Upper lobe of right lung (tissue), 1 donor: ENCODE results near the gene ADAMTS15. TPM values are rescaled to one million over a fixed set of nuclear protein-coding genes. Genes with fewer than 3 reads are reported as not detected.
A peak's percentile ranks its signal among the peaks of the same experiment; 100 is the strongest.

Experiments used
- ATAC-seq: fragments of 200-7000 bp; cut with Tn5 transposase; one replicate; pipeline ENCODE4 v1.9.1; 2020; ENCODE audit warnings: mild to moderate bottlenecking, moderate library complexity
- DNase-seq: peaks from one replicate; pipeline ENCODE4 v3.0.0-alpha.2; 2020
- H3K27ac ChIP-seq: fragments of 200-600 bp; one replicate; pipeline ENCODE4 v1.8.0; 2022
- H3K27me3 ChIP-seq: fragments of 200-600 bp; one replicate; pipeline ENCODE4 v1.8.0; 2022; ENCODE audit warnings: mild to moderate bottlenecking
- H3K36me3 ChIP-seq: fragments of 200-600 bp; one replicate; pipeline ENCODE4 v1.8.0; 2022
- H3K4me1 ChIP-seq: fragments of 200-600 bp; one replicate; pipeline ENCODE4 v1.8.0; 2022
- H3K4me3 ChIP-seq: fragments of 200-600 bp; one replicate; pipeline ENCODE4 v1.8.0; 2022; ENCODE audit warnings: mild to moderate bottlenecking
- H3K9me3 ChIP-seq: fragments of 200-600 bp; one replicate; pipeline ENCODE4 v1.8.0; 2022
- CTCF ChIP-seq: fragments of 200-600 bp; IDR thresholded peaks from one replicate; pipeline ENCODE4 v1.8.0; 2022; ENCODE audit warnings: antibody characterized with exemption
- intact Hi-C: fragments of 100-400 bp; cut with DNase I; formaldehyde crosslinking; loops from one replicate; pipeline ENCODE4 v1.11.0; 2022
- total RNA-seq: library from RNA; stranded (reverse); fragmentation: NEBNext Ultra II Directional; extraction: Animal tissue kit (Norgen Biotek cat#: 25700); gene quantifications from one replicate; pipeline ENCODE4 v1.2.1, GENCODE V29; 2021
- donor health status: DM: no; HTN: yes; CAD: no; lungs with severe emphysema.

Gene ADAMTS15
- total RNA-seq, 1 donor from 2014 or later: 8.2 TPM

- Histone ChIP-seq H3K27ac (no peak overlapping the region), H3K27me3 (no peaks in the 10 kb centered on the region), H3K36me3 (no peaks in the 10 kb centered on the region), H3K4me3 (no peak overlapping the region), H3K9me3 (no peaks in the 10 kb centered on the region), H3K4me1 (peaks cover 39% of the 10 kb centered on the region)
- no peak for ATAC-seq
- DNase-seq: no peak
- no peak for TF ChIP-seq CTCF
- intact Hi-C loops: no loop called here
Observed at GRCh38 chr11:130480186-130480585, 31.7 kb downstream of the ADAMTS15 start.

- no peak for TF ChIP-seq CTCF
- H3K4me1 ChIP-seq: peaks cover 39% of the 10 kb centered on the region
- H3K36me3 ChIP-seq: no peaks in the 10 kb centered on the region
- ATAC-seq (no peak), DNase-seq (no peak)
- no peak overlapping the region for H3K4me3 ChIP-seq
- no peaks in the 10 kb centered on the region for H3K27me3 ChIP-seq
- no peak overlapping the region for H3K27ac ChIP-seq
- intact Hi-C loops: no loop called here
- no peaks in the 10 kb centered on the region for H3K9me3 ChIP-seq
Observed at GRCh38 chr11:130480711-130481140, 32.3 kb downstream of the ADAMTS15 start.

- peaks cover 31% of the 10 kb centered on the region for H3K4me1 ChIP-seq
- ATAC-seq (no peak), DNase-seq (no peak)
- no peak for TF ChIP-seq CTCF
- no peaks in the 10 kb centered on the region for H3K27me3 ChIP-seq
- H3K9me3 ChIP-seq: no peaks in the 10 kb centered on the region
- intact Hi-C loops: no loop called here
- H3K36me3 ChIP-seq: no peaks in the 10 kb centered on the region
- H3K4me3 ChIP-seq: no peak overlapping the region
- peak overlapping the region; percentile 11 for H3K27ac ChIP-seq
Observed at GRCh38 chr11:130483124-130483523, 34.7 kb downstream of the ADAMTS15 start.

- DNase-seq (no peak), ATAC-seq (no peak)
- Histone ChIP-seq H3K27ac (no peak overlapping the region), H3K27me3 (no peaks in the 10 kb centered on the region), H3K4me1 (peaks cover 10% of the 10 kb centered on the region), H3K4me3 (no peak overlapping the region), H3K9me3 (no peaks in the 10 kb centered on the region), H3K36me3 (no peaks in the 10 kb centered on the region)
- intact Hi-C loops: no loop called here
- no peak for TF ChIP-seq CTCF
Observed at GRCh38 chr11:130485983-130486382, 37.5 kb downstream of the ADAMTS15 start.

GRCh38 chr11:130486391-130486836 is 38.0 kb downstream of the ADAMTS15 start:
- no peak for TF ChIP-seq CTCF
- Histone ChIP-seq H3K27ac (peak overlapping the region; percentile 79), H3K27me3 (no peaks in the 10 kb centered on the region), H3K4me3 (no peak overlapping the region), H3K36me3 (no peaks in the 10 kb centered on the region), H3K4me1 (peaks cover 10% of the 10 kb centered on the region), H3K9me3 (no peaks in the 10 kb centered on the region)
- intact Hi-C loops: no loop called here
- DNase-seq (no peak), ATAC-seq (peak; percentile 5)
